ENCODE data around the gene PRKCA. TPM values are rescaled to one million over a fixed set of nuclear protein-coding genes. Genes with fewer than 3 reads are reported as not detected.

Gene PRKCA
- total RNA-seq, 1 experiment from 2014 or later = 29.5 TPM

DNA sequence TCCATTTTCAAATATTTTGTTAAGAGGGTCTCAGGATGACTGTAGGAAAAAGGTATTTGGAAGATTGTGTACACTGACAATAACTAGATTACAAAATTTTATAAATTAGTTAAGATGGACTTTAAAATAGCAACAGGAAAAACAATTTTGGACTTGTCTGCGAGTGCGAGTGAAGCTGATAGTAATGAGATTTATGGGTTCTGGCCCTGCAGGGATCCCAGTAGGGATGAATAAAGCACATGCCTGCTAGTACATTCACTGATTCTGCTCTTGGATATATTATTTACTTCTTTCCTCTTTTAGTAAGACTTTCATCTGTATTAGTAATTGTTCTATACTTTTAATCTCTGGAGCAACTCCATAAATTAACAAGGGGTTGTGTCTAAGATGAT, 28.2 kb downstream of the PRKCA start (continued):
- TF ChIP-seq, protein P1, sequence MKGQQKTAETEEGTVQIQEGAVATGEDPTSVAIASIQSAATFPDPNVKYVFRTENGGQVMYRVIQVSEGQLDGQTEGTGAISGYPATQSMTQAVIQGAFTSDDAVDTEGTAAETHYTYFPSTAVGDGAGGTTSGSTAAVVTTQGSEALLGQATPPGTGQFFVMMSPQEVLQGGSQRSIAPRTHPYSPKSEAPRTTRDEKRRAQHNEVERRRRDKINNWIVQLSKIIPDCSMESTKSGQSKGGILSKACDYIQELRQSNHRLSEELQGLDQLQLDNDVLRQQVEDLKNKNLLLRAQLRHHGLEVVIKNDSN (CRISPR knock-in tag; IDR thresholded peaks at IDR 0.05) = no peak
- TF ChIP-seq FOXP1 (CRISPR knock-in tag; IDR thresholded peaks at IDR 0.05; ENCODE audit: borderline replicate concordance) = no peak
- TF ChIP-seq TCF7 (CRISPR knock-in tag; IDR thresholded peaks at IDR 0.05; ENCODE audit: low read depth) = no peak
- no peak for TF ChIP-seq ZBTB21 (CRISPR knock-in tag; IDR thresholded peaks at IDR 0.05; ENCODE audit: borderline replicate concordance)
- TF ChIP-seq, protein P2, sequence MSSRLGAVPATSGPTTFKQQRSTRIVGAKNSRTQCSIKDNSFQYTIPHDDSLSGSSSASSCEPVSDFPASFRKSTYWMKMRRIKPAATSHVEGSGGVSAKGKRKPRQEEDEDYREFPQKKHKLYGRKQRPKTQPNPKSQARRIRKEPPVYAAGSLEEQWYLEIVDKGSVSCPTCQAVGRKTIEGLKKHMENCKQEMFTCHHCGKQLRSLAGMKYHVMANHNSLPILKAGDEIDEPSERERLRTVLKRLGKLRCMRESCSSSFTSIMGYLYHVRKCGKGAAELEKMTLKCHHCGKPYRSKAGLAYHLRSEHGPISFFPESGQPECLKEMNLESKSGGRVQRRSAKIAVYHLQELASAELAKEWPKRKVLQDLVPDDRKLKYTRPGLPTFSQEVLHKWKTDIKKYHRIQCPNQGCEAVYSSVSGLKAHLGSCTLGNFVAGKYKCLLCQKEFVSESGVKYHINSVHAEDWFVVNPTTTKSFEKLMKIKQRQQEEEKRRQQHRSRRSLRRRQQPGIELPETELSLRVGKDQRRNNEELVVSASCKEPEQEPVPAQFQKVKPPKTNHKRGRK (CRISPR knock-in tag; IDR thresholded peaks at IDR 0.05; ENCODE audit: borderline replicate concordance) = no peak
- TF ChIP-seq, protein P3, sequence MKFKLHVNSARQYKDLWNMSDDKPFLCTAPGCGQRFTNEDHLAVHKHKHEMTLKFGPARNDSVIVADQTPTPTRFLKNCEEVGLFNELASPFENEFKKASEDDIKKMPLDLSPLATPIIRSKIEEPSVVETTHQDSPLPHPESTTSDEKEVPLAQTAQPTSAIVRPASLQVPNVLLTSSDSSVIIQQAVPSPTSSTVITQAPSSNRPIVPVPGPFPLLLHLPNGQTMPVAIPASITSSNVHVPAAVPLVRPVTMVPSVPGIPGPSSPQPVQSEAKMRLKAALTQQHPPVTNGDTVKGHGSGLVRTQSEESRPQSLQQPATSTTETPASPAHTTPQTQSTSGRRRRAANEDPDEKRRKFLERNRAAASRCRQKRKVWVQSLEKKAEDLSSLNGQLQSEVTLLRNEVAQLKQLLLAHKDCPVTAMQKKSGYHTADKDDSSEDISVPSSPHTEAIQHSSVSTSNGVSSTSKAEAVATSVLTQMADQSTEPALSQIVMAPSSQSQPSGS (CRISPR knock-in tag; IDR thresholded peaks at IDR 0.05; ENCODE audit: borderline replicate concordance, low read depth) = no peak
- TF ChIP-seq, protein P4, sequence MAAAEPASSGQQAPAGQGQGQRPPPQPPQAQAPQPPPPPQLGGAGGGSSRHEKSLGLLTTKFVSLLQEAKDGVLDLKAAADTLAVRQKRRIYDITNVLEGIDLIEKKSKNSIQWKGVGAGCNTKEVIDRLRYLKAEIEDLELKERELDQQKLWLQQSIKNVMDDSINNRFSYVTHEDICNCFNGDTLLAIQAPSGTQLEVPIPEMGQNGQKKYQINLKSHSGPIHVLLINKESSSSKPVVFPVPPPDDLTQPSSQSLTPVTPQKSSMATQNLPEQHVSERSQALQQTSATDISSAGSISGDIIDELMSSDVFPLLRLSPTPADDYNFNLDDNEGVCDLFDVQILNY (CRISPR knock-in tag; IDR thresholded peaks at IDR 0.05) = no peak
- no peak for TF ChIP-seq JUN (CRISPR knock-in tag; IDR thresholded peaks at IDR 0.05)
- TF ChIP-seq SOX15 (CRISPR knock-in tag; IDR thresholded peaks at IDR 0.05) = no peak

DNA sequence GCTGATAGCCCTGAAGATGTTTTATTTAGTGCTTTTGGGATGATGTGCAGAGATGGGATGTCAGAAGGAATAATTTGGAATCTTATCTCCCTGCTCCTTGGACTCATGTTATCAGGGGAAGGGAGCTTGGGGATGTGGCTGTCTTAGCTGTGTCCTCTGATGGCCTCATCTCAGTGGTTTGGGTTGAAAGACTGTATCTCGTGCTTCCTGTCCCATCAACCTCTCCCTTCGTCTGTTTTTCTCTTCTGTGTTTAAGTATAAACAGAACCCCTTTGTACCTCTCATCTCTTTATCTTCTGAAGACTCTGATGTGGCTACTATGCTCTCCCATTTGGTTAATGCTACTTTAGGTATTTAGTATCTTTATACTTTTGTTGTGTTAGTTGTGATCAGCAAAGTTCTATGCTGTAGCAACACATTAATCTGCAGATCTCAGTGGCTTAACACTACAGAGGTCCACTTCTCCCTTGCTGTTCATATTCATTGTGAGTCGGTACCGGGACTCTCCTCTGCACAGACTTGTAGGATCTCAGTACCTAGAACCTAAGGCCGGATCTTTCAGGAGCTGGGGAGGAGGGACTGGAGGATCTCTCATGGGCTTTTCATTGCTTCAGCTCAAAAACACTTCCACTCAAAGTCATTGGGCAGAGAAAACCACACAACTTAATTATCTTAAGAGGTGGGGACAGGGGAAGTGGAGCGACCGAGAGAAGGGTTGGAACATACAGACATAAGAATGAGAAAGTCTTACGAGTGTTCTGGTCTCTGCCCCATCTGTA, 28.8 kb downstream of the PRKCA start:
- Mint-ChIP-seq H3K4me3 (no peak overlapping the region), H3K27me3 (ENCODE audit: low read depth) (no peaks in the 10 kb centered on the region), H3K4me1 (no peaks in the 10 kb centered on the region), H3K36me3 (peaks cover 4% of the 10 kb centered on the region), H3K9me3 (peaks cover 8% of the 10 kb centered on the region), H3K27ac (no peak overlapping the region)
- DNase-seq (ENCODE audit: low spot score) (no peak), ATAC-seq (no peak)
- ChIA-PET POLR2A (no interaction called here), CTCF (no interaction called here)
- TF ChIP-seq, protein P5, sequence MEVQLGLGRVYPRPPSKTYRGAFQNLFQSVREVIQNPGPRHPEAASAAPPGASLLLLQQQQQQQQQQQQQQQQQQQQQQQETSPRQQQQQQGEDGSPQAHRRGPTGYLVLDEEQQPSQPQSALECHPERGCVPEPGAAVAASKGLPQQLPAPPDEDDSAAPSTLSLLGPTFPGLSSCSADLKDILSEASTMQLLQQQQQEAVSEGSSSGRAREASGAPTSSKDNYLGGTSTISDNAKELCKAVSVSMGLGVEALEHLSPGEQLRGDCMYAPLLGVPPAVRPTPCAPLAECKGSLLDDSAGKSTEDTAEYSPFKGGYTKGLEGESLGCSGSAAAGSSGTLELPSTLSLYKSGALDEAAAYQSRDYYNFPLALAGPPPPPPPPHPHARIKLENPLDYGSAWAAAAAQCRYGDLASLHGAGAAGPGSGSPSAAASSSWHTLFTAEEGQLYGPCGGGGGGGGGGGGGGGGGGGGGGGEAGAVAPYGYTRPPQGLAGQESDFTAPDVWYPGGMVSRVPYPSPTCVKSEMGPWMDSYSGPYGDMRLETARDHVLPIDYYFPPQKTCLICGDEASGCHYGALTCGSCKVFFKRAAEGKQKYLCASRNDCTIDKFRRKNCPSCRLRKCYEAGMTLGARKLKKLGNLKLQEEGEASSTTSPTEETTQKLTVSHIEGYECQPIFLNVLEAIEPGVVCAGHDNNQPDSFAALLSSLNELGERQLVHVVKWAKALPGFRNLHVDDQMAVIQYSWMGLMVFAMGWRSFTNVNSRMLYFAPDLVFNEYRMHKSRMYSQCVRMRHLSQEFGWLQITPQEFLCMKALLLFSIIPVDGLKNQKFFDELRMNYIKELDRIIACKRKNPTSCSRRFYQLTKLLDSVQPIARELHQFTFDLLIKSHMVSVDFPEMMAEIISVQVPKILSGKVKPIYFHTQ (CRISPR knock-in tag; IDR thresholded peaks at IDR 0.05) = no peak
- TF ChIP-seq, protein P6, sequence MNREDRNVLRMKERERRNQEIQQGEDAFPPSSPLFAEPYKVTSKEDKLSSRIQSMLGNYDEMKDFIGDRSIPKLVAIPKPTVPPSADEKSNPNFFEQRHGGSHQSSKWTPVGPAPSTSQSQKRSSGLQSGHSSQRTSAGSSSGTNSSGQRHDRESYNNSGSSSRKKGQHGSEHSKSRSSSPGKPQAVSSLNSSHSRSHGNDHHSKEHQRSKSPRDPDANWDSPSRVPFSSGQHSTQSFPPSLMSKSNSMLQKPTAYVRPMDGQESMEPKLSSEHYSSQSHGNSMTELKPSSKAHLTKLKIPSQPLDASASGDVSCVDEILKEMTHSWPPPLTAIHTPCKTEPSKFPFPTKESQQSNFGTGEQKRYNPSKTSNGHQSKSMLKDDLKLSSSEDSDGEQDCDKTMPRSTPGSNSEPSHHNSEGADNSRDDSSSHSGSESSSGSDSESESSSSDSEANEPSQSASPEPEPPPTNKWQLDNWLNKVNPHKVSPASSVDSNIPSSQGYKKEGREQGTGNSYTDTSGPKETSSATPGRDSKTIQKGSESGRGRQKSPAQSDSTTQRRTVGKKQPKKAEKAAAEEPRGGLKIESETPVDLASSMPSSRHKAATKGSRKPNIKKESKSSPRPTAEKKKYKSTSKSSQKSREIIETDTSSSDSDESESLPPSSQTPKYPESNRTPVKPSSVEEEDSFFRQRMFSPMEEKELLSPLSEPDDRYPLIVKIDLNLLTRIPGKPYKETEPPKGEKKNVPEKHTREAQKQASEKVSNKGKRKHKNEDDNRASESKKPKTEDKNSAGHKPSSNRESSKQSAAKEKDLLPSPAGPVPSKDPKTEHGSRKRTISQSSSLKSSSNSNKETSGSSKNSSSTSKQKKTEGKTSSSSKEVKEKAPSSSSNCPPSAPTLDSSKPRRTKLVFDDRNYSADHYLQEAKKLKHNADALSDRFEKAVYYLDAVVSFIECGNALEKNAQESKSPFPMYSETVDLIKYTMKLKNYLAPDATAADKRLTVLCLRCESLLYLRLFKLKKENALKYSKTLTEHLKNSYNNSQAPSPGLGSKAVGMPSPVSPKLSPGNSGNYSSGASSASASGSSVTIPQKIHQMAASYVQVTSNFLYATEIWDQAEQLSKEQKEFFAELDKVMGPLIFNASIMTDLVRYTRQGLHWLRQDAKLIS (CRISPR knock-in tag; IDR thresholded peaks at IDR 0.05; ENCODE audit: borderline replicate concordance) = no peak
- TF ChIP-seq, protein P7, sequence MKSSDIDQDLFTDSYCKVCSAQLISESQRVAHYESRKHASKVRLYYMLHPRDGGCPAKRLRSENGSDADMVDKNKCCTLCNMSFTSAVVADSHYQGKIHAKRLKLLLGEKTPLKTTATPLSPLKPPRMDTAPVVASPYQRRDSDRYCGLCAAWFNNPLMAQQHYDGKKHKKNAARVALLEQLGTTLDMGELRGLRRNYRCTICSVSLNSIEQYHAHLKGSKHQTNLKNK (CRISPR knock-in tag; IDR thresholded peaks at IDR 0.05) = no peak
- TF ChIP-seq, protein P8, sequence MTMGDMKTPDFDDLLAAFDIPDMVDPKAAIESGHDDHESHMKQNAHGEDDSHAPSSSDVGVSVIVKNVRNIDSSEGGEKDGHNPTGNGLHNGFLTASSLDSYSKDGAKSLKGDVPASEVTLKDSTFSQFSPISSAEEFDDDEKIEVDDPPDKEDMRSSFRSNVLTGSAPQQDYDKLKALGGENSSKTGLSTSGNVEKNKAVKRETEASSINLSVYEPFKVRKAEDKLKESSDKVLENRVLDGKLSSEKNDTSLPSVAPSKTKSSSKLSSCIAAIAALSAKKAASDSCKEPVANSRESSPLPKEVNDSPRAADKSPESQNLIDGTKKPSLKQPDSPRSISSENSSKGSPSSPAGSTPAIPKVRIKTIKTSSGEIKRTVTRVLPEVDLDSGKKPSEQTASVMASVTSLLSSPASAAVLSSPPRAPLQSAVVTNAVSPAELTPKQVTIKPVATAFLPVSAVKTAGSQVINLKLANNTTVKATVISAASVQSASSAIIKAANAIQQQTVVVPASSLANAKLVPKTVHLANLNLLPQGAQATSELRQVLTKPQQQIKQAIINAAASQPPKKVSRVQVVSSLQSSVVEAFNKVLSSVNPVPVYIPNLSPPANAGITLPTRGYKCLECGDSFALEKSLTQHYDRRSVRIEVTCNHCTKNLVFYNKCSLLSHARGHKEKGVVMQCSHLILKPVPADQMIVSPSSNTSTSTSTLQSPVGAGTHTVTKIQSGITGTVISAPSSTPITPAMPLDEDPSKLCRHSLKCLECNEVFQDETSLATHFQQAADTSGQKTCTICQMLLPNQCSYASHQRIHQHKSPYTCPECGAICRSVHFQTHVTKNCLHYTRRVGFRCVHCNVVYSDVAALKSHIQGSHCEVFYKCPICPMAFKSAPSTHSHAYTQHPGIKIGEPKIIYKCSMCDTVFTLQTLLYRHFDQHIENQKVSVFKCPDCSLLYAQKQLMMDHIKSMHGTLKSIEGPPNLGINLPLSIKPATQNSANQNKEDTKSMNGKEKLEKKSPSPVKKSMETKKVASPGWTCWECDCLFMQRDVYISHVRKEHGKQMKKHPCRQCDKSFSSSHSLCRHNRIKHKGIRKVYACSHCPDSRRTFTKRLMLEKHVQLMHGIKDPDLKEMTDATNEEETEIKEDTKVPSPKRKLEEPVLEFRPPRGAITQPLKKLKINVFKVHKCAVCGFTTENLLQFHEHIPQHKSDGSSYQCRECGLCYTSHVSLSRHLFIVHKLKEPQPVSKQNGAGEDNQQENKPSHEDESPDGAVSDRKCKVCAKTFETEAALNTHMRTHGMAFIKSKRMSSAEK (CRISPR knock-in tag; IDR thresholded peaks at IDR 0.05; ENCODE audit: borderline replicate concordance) = no peak
- TF ChIP-seq NFATC4 (CRISPR knock-in tag; IDR thresholded peaks at IDR 0.05) (no peak), MXD4 (CRISPR knock-in tag; IDR thresholded peaks at IDR 0.05; ENCODE audit: borderline replicate concordance) (no peak), SP1 (CRISPR knock-in tag; conservative IDR thresholded peaks at IDR 0.05) (no peak), JUN (CRISPR knock-in tag; IDR thresholded peaks at IDR 0.05) (no peak), ETV6 (CRISPR knock-in tag; IDR thresholded peaks at IDR 0.05) (no peak)
- TF ChIP-seq, protein P9, sequence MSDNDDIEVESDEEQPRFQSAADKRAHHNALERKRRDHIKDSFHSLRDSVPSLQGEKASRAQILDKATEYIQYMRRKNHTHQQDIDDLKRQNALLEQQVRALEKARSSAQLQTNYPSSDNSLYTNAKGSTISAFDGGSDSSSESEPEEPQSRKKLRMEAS (CRISPR knock-in tag; IDR thresholded peaks at IDR 0.05) = no peak

Measured in WTC11 (cell line).